Activated CD8-positive, alpha-beta memory T cell treated with anti-CD3 and anti-CD28 coated beads, Interleukin-2, amount 50 U/mL, for 1 hour (primary cell): ENCODE data around the gene EXO1.
"Not testable (repeated sequence)": the region's sequence is repeated elsewhere in the genome, so short reads cannot be mapped to it uniquely, and the experiment has no call there.

Source experiments
- DNase-seq: peaks from one replicate; pipeline ENCODE4 v3.0.0-alpha.2; 2020; ENCODE audit errors: extremely low read depth

Gene EXO1

DNA sequence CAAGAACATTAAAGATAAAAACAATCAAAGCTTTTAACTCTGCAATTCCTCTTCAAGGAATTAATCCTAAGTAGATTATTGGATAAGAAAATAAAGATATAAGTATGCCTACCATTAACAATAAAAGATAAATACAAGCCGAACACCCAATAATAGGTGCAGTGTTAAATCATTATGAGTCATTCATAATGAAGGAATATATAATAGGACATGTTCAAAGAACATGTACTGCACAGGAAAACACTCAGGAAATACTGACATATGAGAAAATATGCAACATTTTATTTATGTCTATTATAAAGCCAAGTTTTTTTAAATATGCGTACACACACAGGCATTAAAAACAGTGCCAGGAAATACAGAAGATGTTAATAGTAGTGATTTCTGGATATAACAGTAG lies 11.1 kb upstream of the EXO1 start:
- no peak for DNase-seq

DNA sequence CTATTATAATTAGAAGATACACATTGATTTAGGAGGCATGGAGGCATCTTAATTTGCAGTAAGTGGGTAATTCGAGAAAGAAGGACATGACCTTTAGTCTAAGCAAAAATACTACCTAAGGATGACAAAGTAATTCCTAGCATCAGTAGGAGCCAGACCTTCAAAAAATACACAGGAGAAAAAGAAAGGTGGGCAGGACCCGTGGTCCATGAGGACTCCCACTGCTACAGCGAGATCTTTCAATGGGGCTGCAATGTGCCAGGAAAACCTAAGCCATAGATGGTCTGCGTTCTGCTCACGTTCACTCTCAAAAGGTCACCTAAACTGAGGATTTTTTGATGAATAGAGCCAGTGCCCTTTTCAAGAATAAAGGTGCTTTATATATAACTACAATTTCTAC lies 10.6 kb upstream of the EXO1 start:
- no peak for DNase-seq

- no peak for DNase-seq
These were observed 10.1 kb upstream of the EXO1 start for GRCh38 chr1:241837901-241838300.

DNA sequence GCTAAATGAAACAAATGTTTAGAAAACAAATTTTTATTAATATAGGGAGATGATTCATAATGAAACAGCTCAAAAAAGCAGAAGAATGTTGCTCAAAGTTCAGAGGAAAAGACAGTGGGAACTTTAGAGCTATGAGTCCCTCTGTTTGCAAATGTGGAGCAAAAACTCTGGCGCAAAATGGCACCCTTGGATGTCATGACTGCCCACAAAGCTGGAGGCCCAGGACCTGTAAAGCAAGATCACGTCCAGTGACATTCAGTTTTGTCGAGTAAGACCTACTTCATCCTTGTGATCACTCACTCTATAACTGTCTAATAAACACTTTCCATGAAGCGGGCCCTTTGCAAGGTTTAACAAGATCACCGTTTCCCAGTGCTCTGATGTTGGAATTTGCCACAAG lies 9.1 kb upstream of the EXO1 start:
- no peak for DNase-seq

GRCh38 chr1:241839369-241839979 lies 8.5 kb upstream of the EXO1 start:
- no peak for DNase-seq

- DNase-seq: no peak
These were observed 7.8 kb upstream of the EXO1 start for GRCh38 chr1:241840164-241840563.

- DNase-seq: no peak
These were observed 6.3 kb upstream of the EXO1 start for GRCh38 chr1:241841691-241842090.

DNA sequence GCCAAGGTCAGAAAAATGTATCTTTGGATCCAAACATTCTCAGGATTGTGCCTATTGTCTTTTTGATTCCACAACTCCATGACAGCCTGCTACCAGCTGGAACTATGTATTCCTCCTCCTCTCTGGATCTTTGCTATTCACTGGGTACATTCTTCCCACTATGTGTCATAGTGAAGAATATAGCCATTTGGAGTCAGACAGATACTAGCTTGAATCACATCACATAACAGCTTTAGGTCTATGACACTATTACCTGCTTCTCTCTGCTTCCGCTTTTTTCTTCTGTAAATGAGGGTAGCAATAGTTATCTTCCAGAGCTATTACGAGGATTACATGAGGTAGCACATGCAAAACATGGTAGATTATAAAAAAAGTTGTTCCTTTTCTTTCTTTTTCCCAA lies 5.4 kb upstream of the EXO1 start:
- no peak for DNase-seq

GRCh38 chr1:241844593-241844992 lies 3.4 kb upstream of the EXO1 start:
- DNase-seq: no peak

DNA sequence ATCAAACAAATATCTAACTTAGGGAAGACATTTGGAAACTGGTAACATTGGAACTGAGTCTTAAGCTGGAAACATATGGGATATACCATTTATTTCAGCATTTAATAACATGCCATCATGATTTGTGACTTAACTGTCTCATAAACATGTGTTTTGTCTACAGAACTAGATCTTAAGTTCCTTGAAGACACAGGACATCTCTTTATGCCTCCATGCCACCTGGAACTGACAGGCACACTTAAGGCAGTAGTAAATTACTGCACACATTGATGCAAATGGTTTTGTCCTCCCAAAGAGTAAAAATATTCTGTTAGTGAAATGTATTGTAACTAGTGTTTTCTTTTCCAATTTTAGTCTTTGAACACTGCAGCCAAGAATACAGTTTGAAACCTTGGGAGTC lies 1.6 kb upstream of the EXO1 start:
- no peak for DNase-seq

GRCh38 chr1:241846862-241847539 lies 1.0 kb upstream of the EXO1 start:
- DNase-seq: no peak

GRCh38 chr1:241847540-241847795 lies 536 bp upstream of the EXO1 start:
- no peak for DNase-seq

GRCh38 chr1:241848686-241849344 lies 811 bp downstream of the EXO1 start:
- no peak for DNase-seq

DNA sequence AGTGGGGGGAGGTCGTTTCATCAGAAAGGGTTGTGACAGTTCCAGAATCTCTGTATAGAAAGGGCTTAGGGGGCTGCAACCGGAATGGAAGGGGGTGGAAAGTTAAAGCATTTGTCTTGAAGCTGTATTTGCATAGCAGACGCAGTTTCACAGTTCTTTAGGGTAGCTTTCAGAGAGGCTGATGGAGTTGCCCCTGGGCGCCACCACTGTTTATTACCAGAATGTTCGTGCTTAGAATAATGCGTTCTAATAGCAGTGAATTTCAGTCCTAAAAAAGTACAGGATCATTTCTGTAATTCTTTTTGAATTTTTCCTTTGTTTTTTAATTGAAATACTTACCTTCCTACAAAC lies 1.3 kb downstream of the EXO1 start:
- no peak for DNase-seq

DNA sequence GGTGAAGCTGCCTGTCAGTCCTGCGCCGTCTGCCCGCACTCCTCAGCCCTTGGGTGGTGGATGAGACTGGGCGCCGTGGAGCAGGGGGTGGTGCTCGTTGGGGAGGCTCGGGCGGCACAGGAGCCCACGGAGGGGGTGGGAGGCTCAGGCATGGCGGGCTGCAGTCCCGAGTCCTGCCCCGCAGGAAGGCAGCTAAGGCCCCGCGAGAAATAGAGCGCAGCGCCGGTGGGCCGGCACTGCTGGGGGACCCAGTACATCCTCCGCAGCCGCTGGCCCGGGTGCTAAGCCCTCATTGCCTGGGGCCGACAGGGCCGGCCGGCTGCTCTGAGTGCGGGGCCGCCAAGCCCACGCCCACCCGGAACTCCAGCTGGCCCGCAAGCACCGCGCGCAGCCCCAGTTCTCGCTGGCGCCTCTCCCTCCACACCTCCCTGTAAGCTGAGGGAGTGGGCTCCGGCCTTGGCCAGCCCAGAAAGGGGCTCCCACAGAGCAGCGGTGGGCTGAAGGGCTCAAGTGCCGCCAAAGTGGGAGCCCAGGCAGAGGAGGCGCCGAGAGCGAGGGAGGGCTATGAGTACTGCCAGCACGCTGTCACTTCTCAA lies 7.6 kb downstream of the EXO1 start:
- DNase-seq: not testable (repeated sequence)

DNA sequence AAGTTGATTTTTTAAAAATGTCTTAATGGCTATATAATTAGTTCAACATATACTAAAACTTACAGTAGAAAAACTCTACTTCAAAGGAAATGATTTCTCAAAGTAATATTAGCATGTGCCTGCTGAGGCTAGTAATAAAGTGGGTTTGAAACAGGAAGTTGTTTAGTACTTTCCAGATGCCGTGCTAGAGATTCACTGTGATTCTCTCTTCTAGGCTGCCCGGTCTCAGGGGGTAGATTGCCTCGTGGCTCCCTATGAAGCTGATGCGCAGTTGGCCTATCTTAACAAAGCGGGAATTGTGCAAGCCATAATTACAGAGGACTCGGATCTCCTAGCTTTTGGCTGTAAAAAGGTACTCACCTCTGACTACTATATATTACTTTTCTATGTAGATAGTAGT lies 9.1 kb downstream of the EXO1 start:
- DNase-seq: no peak

GRCh38 chr1:241860922-241861321 lies 12.9 kb downstream of the EXO1 start:
- DNase-seq: no peak

DNA sequence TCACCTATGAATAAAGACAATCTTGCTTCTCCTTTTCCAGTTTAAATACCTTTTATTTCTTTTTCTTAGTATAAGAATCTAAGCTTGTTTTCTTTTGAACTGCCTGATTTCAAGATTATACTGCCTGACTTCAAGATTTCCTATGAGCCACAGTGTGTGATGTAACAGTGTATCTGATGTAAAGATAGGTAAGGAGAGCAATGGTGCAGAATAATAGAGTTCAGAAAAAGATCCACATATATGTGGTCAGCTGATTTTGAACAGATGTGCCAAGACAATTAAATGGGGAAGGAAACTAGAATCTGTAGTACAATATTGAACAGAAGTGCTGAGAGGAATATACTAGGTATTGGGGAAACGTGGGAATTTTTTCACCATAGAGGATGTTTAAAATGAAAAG lies 21.0 kb downstream of the EXO1 start:
- no peak for DNase-seq

DNA sequence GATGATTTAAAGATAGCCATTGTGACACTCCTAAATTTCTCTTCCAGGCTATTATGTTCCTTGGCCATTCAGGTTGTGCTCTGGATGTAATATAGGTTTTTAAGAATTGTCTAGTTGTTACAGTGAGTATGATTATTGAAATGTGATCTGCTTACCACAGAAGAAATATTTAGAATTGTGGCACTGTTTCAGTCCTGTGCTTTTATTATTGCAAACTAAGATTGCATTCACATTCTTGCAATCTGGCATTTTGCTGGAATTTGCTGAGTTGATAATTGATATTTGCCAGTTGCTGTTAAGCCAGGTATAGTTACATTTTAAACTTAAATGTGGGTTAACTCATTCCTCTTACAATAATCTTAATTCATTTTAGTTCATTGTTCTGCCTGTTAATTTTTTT lies 22.3 kb downstream of the EXO1 start:
- DNase-seq: no peak

- DNase-seq: no peak
These were observed 22.9 kb downstream of the EXO1 start for GRCh38 chr1:241870746-241871430.

DNA sequence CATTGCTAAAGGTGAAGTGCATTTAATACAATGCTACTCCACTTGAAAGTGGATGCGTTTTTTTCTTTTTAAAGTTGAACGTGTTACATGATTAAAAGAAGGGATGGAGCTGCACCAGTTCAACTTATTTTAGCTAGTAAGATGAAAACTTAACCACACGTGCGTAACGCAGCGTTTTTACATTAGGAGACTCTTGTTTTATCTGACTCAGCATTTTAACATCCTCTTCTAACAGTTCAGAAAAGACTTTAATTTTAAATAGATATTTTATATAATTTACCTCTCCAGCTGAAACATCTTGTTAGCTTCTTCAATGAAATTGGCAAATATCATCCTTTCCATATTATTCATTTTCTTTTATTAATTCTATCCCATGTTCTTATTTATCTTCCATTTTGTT lies 33.4 kb downstream of the EXO1 start:
- DNase-seq: no peak

GRCh38 chr1:241883159-241883558 lies 35.2 kb downstream of the EXO1 start:
- DNase-seq: no peak

DNA sequence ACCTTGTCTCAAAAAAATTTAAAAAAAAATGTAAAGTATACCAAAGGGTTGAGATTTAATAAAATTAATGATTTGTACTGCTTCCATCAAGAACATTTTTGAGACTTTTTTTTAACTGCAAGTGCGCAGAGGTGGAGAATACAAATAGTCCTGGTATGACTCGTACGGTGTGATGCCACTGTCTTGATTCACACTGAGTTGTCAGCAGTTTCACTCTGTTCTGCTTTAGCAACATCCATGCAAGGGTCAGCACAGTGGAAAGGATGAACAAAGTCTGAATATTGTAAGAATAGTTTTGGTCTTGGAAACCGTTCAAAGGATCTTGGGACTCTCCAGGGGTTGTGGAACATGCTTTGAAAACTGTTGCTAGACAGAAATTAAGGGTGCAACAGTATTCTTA lies 40.2 kb downstream of the EXO1 start:
- DNase-seq: no peak
